HFF-Myc (cell line): ENCODE results near the gene ARHGAP25.

ENCODE experiments used
- DNase-seq: peaks from one replicate; pipeline ENCODE4 v3.0.0-alpha.2; 2011; ENCODE audit warnings: low read depth; ENCODE audit errors: extremely low read depth
- H3K4me3 ChIP-seq: replicated peaks from 2 replicates; pipeline ENCODE4 v1.5.1; 2011; ENCODE audit warnings: low read depth, mild to moderate bottlenecking, control low read depth, low read length
- CTCF ChIP-seq: IDR thresholded peaks from 2 replicates; pipeline ENCODE4 v1.5.1; 2012; ENCODE audit warnings: mild to moderate bottlenecking, low read depth, low read length, control low read depth; ENCODE audit errors: missing control alignments

The ARHGAP25 gene

GRCh38 chr2:68753318-68753717, 18.7 kb downstream of the ARHGAP25 start:
- H3K4me3 ChIP-seq: no peak overlapping the region
- no peak for DNase-seq
- TF ChIP-seq CTCF: no peak

- DNase-seq: no peak
- no peak overlapping the region for H3K4me3 ChIP-seq
- TF ChIP-seq CTCF: no peak
Observed at GRCh38 chr2:68755071-68755470, 20.5 kb downstream of the ARHGAP25 start.

GRCh38 chr2:68756178-68756577, 21.6 kb downstream of the ARHGAP25 start:
- no peak for DNase-seq
- no peak for TF ChIP-seq CTCF
- no peak overlapping the region for H3K4me3 ChIP-seq

- H3K4me3 ChIP-seq: no peak overlapping the region
- DNase-seq: no peak
- no peak for TF ChIP-seq CTCF
Observed at GRCh38 chr2:68757081-68757480, 22.5 kb downstream of the ARHGAP25 start.

GRCh38 chr2:68762100-68762499, 27.5 kb downstream of the ARHGAP25 start:
- DNase-seq: no peak
- H3K4me3 ChIP-seq: no peak overlapping the region
- TF ChIP-seq CTCF: no peak

GRCh38 chr2:68762665-68763064, 28.1 kb downstream of the ARHGAP25 start:
- no peak for DNase-seq
- TF ChIP-seq CTCF: no peak
- H3K4me3 ChIP-seq: no peak overlapping the region

- no peak for DNase-seq
- no peak for TF ChIP-seq CTCF
- H3K4me3 ChIP-seq: no peak overlapping the region
Observed at GRCh38 chr2:68764041-68764805, 29.6 kb downstream of the ARHGAP25 start.
